Keratinocyte (primary cell): ENCODE results near the gene FAM20B. TPM values are rescaled to one million over a fixed set of nuclear protein-coding genes. Genes with fewer than 3 reads are reported as not detected.

Experiments
- DNase-seq: peaks from one replicate; pipeline ENCODE4 v3.0.0-alpha.2; 2011; ENCODE audit warnings: low read depth, missing footprints, low spot score
- FAIRE-seq: peaks from 2 replicates; lab custom pipeline; 2011; peaks lifted over from hg19 to GRCh38; lab: Jason Lieb, UNC
- H2AFZ ChIP-seq: 2 replicates; pipeline ENCODE4 v1.6.0; 2012; ENCODE audit warnings: low read length, control low read depth, inconsistent platforms; ENCODE audit not compliant: control insufficient read depth
- H3K27ac ChIP-seq: 2 replicates; pipeline ENCODE4 v1.5.1; 2011; ENCODE audit warnings: low read length; ENCODE audit not compliant: control insufficient read depth, insufficient read depth
- H3K27me3 ChIP-seq: 3 replicates; pipeline ENCODE4 v1.6.0; 2011; ENCODE audit warnings: low read length; ENCODE audit not compliant: control insufficient read depth, insufficient read depth; ENCODE audit errors: extremely low read depth
- H3K36me3 ChIP-seq, 2 experiments: 2 replicates in 1 of 2; 3 replicates in 1 of 2; pipeline ENCODE4 v1.5.1; 2011; ENCODE audit warnings: low read length in 2 of 2, mild to moderate bottlenecking in 1 of 2; ENCODE audit not compliant: control insufficient read depth in 2 of 2, insufficient read depth in 2 of 2; ENCODE audit errors: extremely low read depth in 1 of 2
- H3K4me1 ChIP-seq: 3 replicates; pipeline ENCODE4 v1.5.1; 2011; ENCODE audit warnings: low read length; ENCODE audit not compliant: control insufficient read depth, insufficient read depth; ENCODE audit errors: extremely low read depth
- H3K4me2 ChIP-seq: 3 replicates; pipeline ENCODE4 v1.6.0; 2011; ENCODE audit warnings: low read depth, low read length; ENCODE audit not compliant: control insufficient read depth, insufficient read depth; ENCODE audit errors: extremely low read depth
- H3K4me3 ChIP-seq, 3 experiments: fragments of 200-600 bp in 1 of 3; sonication (generic) in 1 of 3; 2 replicates in 2 of 3; 3 replicates in 1 of 3; pipeline ENCODE4 v1.5.1; 2011 to 2016; ENCODE audit warnings: low read length in 3 of 3, mild to moderate bottlenecking in 3 of 3, control low read depth in 2 of 3, inconsistent platforms in 1 of 3, low read depth in 1 of 3, mixed read lengths in 1 of 3, mixed run types in 1 of 3, moderate library complexity in 1 of 3; ENCODE audit not compliant: control insufficient read depth in 2 of 3, insufficient read depth in 2 of 3; ENCODE audit errors: extremely low read depth in 1 of 3
- H3K79me2 ChIP-seq: 2 replicates; pipeline ENCODE4 v1.6.0; 2012; ENCODE audit warnings: low read length; ENCODE audit not compliant: control insufficient read depth, insufficient read depth
- H3K9ac ChIP-seq: 3 replicates; pipeline ENCODE4 v1.6.0; 2011; ENCODE audit warnings: low read length; ENCODE audit not compliant: control insufficient read depth, insufficient read depth; ENCODE audit errors: extremely low read depth
- H3K9me1 ChIP-seq: 3 replicates; pipeline ENCODE4 v1.6.0; 2011; ENCODE audit warnings: low read length; ENCODE audit not compliant: control insufficient read depth, insufficient read depth; ENCODE audit errors: extremely low read depth
- H3K9me3 ChIP-seq: 2 replicates; pipeline ENCODE4 v1.5.1; 2012; ENCODE audit warnings: low read depth, low read length; ENCODE audit not compliant: control insufficient read depth
- H4K20me1 ChIP-seq: 3 replicates; pipeline ENCODE4 v1.6.0; 2011; ENCODE audit warnings: low read length; ENCODE audit not compliant: control insufficient read depth, insufficient read depth; ENCODE audit errors: extremely low read depth
- EZH2 ChIP-seq: IDR thresholded peaks from one replicate; pipeline ENCODE4 v1.6.1; 2012; ENCODE audit warnings: inconsistent platforms, mild to moderate bottlenecking, low read length, moderate library complexity
- dilution Hi-C: fragments of 300-500 bp; cut with MboI; formaldehyde crosslinking; loops from one replicate; pipeline ENCODE4 v1.7.0; 2020; ENCODE audit warnings: low sequenced_read_pairs; ENCODE audit not compliant: extremely low pct_ligation_motif_present
- polyA plus RNA-seq, 5 experiments: library from polyadenylated mRNA; depleted of rRNA in 3 of 5; stranded (reverse) in 3 of 5; stranded (forward) in 1 of 5; unstranded in 1 of 5; fragments of >200 nt; gene quantifications; 1 replicate in 1 of 5; 2 replicates in 3 of 5; 3 replicates in 1 of 5; pipeline versions ENCODE4 v1.2.1 to v1.2.3, GENCODE V29; 2011 to 2012; ENCODE audit warnings: missing spikeins in 2 of 5, low read depth in 1 of 5, low replicate concordance in 1 of 5
- TF ChIP-seq, protein P1 (sequence below), 3 experiments: IDR thresholded peaks in 1 of 3; conservative IDR thresholded peaks in 1 of 3; optimal IDR thresholded peaks in 1 of 3; 2 replicates in 2 of 3; 3 replicates in 1 of 3; pipeline versions ENCODE3 to v1.5.1; 2011; ENCODE audit warnings: low read length in 3 of 3, mild to moderate bottlenecking in 3 of 3, moderate library complexity in 2 of 3, control low read depth in 1 of 3, inconsistent platforms in 1 of 3; ENCODE audit not compliant: insufficient read depth in 2 of 3; ENCODE audit errors: extremely low read depth in 1 of 3

Gene FAM20B
- polyA plus RNA-seq, 1 donor (not counting 4 experiments of a cell fraction or from before 2014, with no cell fraction given): 20.1 TPM

DNA sequence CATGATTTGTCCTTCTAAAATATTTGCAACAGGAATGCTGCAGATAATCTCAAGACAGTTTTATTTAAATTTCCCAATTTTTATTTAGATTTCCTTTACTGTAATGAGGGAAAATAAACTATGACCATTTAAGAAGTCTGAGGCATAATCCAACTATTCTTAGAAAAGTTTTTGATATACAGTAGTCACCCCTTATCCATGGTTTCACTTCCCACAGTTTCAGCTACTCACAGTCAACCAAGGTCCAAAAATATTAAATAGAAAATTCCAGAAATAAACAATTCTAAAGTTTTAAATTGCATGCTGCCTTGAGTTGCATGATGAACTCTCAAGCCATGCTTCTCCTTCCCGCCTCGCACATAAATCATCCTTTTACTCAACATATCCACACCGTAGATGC is 89.5 kb downstream of the FAM20B start:
- H2AFZ ChIP-seq: no peak overlapping the region
- FAIRE-seq (no peak), DNase-seq (no peak)
- H3K27me3 ChIP-seq: no peaks in the 10 kb centered on the region
- dilution Hi-C loops: no loop called here
- peaks cover 39 to 45% of the 10 kb centered on the region in 2 experiments for H3K36me3 ChIP-seq
- H3K4me3 ChIP-seq: no peak overlapping the region
- no peaks in the 10 kb centered on the region for H3K9me3 ChIP-seq
- no peaks in the 10 kb centered on the region for H3K9me1 ChIP-seq
- H3K4me2 ChIP-seq: no peak overlapping the region
- H4K20me1 ChIP-seq: no peaks in the 10 kb centered on the region
- TF ChIP-seq, protein P1, sequence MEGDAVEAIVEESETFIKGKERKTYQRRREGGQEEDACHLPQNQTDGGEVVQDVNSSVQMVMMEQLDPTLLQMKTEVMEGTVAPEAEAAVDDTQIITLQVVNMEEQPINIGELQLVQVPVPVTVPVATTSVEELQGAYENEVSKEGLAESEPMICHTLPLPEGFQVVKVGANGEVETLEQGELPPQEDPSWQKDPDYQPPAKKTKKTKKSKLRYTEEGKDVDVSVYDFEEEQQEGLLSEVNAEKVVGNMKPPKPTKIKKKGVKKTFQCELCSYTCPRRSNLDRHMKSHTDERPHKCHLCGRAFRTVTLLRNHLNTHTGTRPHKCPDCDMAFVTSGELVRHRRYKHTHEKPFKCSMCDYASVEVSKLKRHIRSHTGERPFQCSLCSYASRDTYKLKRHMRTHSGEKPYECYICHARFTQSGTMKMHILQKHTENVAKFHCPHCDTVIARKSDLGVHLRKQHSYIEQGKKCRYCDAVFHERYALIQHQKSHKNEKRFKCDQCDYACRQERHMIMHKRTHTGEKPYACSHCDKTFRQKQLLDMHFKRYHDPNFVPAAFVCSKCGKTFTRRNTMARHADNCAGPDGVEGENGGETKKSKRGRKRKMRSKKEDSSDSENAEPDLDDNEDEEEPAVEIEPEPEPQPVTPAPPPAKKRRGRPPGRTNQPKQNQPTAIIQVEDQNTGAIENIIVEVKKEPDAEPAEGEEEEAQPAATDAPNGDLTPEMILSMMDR (optimal IDR thresholded peaks at IDR 0.05 in 1 of 3, IDR thresholded peaks at IDR 0.05 in 1 of 3, conservative IDR thresholded peaks at IDR 0.05 in 1 of 3; ENCODE audit: extremely low read depth in 1 of 3, insufficient read depth in 2 of 3, low read length in 3 of 3): no peak
- TF ChIP-seq EZH2: no peak
- peaks cover 7% of the 10 kb centered on the region for H3K4me1 ChIP-seq
- no peak overlapping the region for H3K9ac ChIP-seq
- H3K79me2 ChIP-seq: peaks cover 10% of the 10 kb centered on the region
- no peak overlapping the region for H3K27ac ChIP-seq

GRCh38 chr1:179119513-179119912 is 93.8 kb downstream of the FAM20B start:
- peaks cover 33% of the 10 kb centered on the region for H3K79me2 ChIP-seq
- no peaks in the 10 kb centered on the region for H3K9me1 ChIP-seq
- DNase-seq (no peak), FAIRE-seq (no peak)
- H3K9ac ChIP-seq: no peak overlapping the region
- no peak overlapping the region for H2AFZ ChIP-seq
- peaks cover 32 to 33% of the 10 kb centered on the region in 2 experiments for H3K36me3 ChIP-seq
- no peak overlapping the region for H3K4me3 ChIP-seq
- no peak overlapping the region for H3K27ac ChIP-seq
- peaks cover 7% of the 10 kb centered on the region for H3K4me1 ChIP-seq
- no peaks in the 10 kb centered on the region for H3K27me3 ChIP-seq
- no peaks in the 10 kb centered on the region for H3K9me3 ChIP-seq
- dilution Hi-C loops: no loop called here
- no peak overlapping the region for H3K4me2 ChIP-seq
- TF ChIP-seq, protein P1 (optimal IDR thresholded peaks at IDR 0.05 in 1 of 3, IDR thresholded peaks at IDR 0.05 in 1 of 3, conservative IDR thresholded peaks at IDR 0.05 in 1 of 3; ENCODE audit: extremely low read depth in 1 of 3, insufficient read depth in 2 of 3, low read length in 3 of 3): no peak
- TF ChIP-seq EZH2: no peak
- peaks cover 3% of the 10 kb centered on the region for H4K20me1 ChIP-seq
